Measurements from ENCODE around the gene GRIP1.

The GRIP1 gene

DNA sequence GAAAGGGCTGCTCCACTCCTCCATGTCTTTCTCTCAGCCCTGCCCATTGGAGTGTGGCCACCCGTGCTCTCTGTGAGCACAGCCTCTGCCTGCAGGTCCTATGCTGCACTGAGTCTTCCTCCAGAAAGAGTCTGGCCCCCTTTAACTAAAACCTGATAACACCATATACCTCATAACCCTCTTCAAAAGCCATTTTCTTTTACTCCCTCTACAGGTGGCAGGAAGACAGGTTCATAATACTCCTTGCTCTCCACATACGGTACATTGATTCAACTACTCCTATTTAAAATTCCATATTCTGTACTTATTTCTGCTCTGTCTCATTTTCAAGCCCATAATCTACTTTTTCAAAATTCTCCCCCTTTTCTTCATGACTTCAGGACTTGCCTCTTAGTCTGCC is 232.6 kb downstream of the GRIP1 start:
- H3K4me3 Mint-ChIP-seq: no peak overlapping the region
- ATAC-seq (ENCODE audit: low read depth): no peak
- no peaks in the 10 kb centered on the region for H3K4me1 Mint-ChIP-seq
- no peak for DNase-seq (ENCODE audit: low spot score in 2 of 2)
- no peaks in the 10 kb centered on the region for H3K9me3 Mint-ChIP-seq
- H3K36me3 Mint-ChIP-seq: no peaks in the 10 kb centered on the region
- H3K27ac Mint-ChIP-seq: no peak overlapping the region
- H3K27me3 Mint-ChIP-seq: no peaks in the 10 kb centered on the region

- Mint-ChIP-seq H3K27ac (no peak overlapping the region), H3K4me1 (no peaks in the 10 kb centered on the region), H3K36me3 (no peaks in the 10 kb centered on the region), H3K4me3 (no peak overlapping the region), H3K9me3 (no peaks in the 10 kb centered on the region), H3K27me3 (no peaks in the 10 kb centered on the region)
- no peak for ATAC-seq (ENCODE audit: low read depth)
- no peak for DNase-seq (ENCODE audit: low spot score in 2 of 2)
Measured at GRCh38 chr12:66441905-66442559, 236.8 kb downstream of the GRIP1 start.

DNA sequence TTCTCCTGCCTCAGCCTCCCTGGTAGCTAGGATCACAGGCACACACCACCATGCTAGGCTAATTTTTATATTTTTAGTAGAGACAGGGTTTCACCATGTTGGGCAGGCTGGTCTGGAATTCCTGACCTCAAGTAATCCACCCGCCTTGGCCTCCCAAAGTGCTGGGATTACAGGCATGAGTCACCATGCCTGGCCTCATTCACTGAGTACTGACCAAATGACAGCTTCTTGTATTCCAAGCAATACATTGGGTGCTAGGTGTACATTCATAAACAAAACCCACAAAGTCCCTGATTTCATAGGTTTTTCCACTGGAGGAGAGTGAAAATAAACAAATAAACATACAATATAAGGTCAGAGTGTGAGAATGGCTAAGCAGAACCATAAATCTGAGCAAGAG is 240.3 kb downstream of the GRIP1 start:
- ATAC-seq (ENCODE audit: low read depth) (no peak), DNase-seq (ENCODE audit: low spot score in 2 of 2) (no peak)
- Mint-ChIP-seq H3K9me3 (no peaks in the 10 kb centered on the region), H3K36me3 (no peaks in the 10 kb centered on the region), H3K4me1 (no peaks in the 10 kb centered on the region), H3K4me3 (no peak overlapping the region), H3K27me3 (no peaks in the 10 kb centered on the region), H3K27ac (no peak overlapping the region)

GRCh38 chr12:66430106-66430505 is 248.8 kb downstream of the GRIP1 start:
- Mint-ChIP-seq H3K4me3 (no peak overlapping the region), H3K4me1 (no peaks in the 10 kb centered on the region), H3K9me3 (no peaks in the 10 kb centered on the region), H3K36me3 (no peaks in the 10 kb centered on the region), H3K27me3 (peaks cover 2% of the 10 kb centered on the region), H3K27ac (no peak overlapping the region)
- DNase-seq (ENCODE audit: low spot score in 2 of 2): no peak
- no peak for ATAC-seq (ENCODE audit: low read depth)

DNA sequence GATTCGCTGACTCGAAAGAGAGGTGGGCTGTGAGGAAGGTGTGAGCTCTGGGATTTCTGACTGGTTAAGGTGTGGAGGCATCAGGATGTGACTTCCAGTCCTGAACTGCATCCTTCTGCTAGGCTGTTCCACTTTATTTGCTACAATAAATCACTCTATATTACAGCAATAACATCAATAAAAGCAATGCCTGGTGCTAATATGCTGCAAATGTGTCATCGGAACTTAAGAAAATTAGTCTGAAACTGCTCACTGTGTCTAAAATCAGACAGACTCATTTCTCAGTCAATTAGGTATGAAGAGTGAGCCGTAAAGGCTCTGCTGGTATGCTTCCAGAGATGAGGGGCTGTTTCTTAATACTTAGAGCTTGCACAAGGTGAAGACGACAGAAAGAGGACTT is 250.0 kb downstream of the GRIP1 start:
- DNase-seq (ENCODE audit: low spot score in 2 of 2) (no peak), ATAC-seq (ENCODE audit: low read depth) (no peak)
- peaks cover 2% of the 10 kb centered on the region for H3K27me3 Mint-ChIP-seq
- no peak overlapping the region for H3K27ac Mint-ChIP-seq
- H3K36me3 Mint-ChIP-seq: no peaks in the 10 kb centered on the region
- no peaks in the 10 kb centered on the region for H3K4me1 Mint-ChIP-seq
- peaks cover 6% of the 10 kb centered on the region for H3K9me3 Mint-ChIP-seq
- H3K4me3 Mint-ChIP-seq: no peak overlapping the region

- Mint-ChIP-seq H3K27me3 (peaks cover 2% of the 10 kb centered on the region), H3K4me1 (no peaks in the 10 kb centered on the region), H3K27ac (no peak overlapping the region), H3K36me3 (no peaks in the 10 kb centered on the region), H3K9me3 (peaks cover 6% of the 10 kb centered on the region), H3K4me3 (no peak overlapping the region)
- ATAC-seq (ENCODE audit: low read depth): no peak
- no peak for DNase-seq (ENCODE audit: low spot score in 2 of 2)
Measured at GRCh38 chr12:66428261-66428660, 250.6 kb downstream of the GRIP1 start.

GRCh38 chr12:66426696-66427095 is 252.2 kb downstream of the GRIP1 start:
- DNase-seq (ENCODE audit: low spot score in 2 of 2) (no peak), ATAC-seq (ENCODE audit: low read depth) (no peak)
- Mint-ChIP-seq H3K27ac (no peak overlapping the region), H3K36me3 (no peaks in the 10 kb centered on the region), H3K4me3 (no peak overlapping the region), H3K27me3 (peaks cover 2% of the 10 kb centered on the region), H3K4me1 (no peaks in the 10 kb centered on the region), H3K9me3 (peaks cover 6% of the 10 kb centered on the region)

GRCh38 chr12:66423266-66423665 is 255.6 kb downstream of the GRIP1 start:
- H3K9me3 Mint-ChIP-seq: peaks cover 6% of the 10 kb centered on the region
- no peaks in the 10 kb centered on the region for H3K27me3 Mint-ChIP-seq
- no peak overlapping the region for H3K27ac Mint-ChIP-seq
- no peaks in the 10 kb centered on the region for H3K4me1 Mint-ChIP-seq
- H3K4me3 Mint-ChIP-seq: no peak overlapping the region
- DNase-seq (ENCODE audit: low spot score in 2 of 2) (no peak), ATAC-seq (ENCODE audit: low read depth) (no peak)
- H3K36me3 Mint-ChIP-seq: no peaks in the 10 kb centered on the region

GRCh38 chr12:66418908-66419307 is 260.0 kb downstream of the GRIP1 start:
- H3K9me3 Mint-ChIP-seq: no peaks in the 10 kb centered on the region
- DNase-seq (ENCODE audit: low spot score in 2 of 2): no peak
- no peak overlapping the region for H3K4me3 Mint-ChIP-seq
- no peak overlapping the region for H3K27ac Mint-ChIP-seq
- no peaks in the 10 kb centered on the region for H3K4me1 Mint-ChIP-seq
- peaks cover 1% of the 10 kb centered on the region for H3K27me3 Mint-ChIP-seq
- no peak for ATAC-seq (ENCODE audit: low read depth)
- H3K36me3 Mint-ChIP-seq: no peaks in the 10 kb centered on the region

- no peak overlapping the region for H3K4me3 Mint-ChIP-seq
- peaks cover 4% of the 10 kb centered on the region for H3K9me3 Mint-ChIP-seq
- peaks cover 1% of the 10 kb centered on the region for H3K27me3 Mint-ChIP-seq
- ATAC-seq (ENCODE audit: low read depth) (no peak), DNase-seq (ENCODE audit: low spot score in 2 of 2) (no peak)
- H3K27ac Mint-ChIP-seq: no peak overlapping the region
- H3K4me1 Mint-ChIP-seq: no peaks in the 10 kb centered on the region
- no peaks in the 10 kb centered on the region for H3K36me3 Mint-ChIP-seq
Measured at GRCh38 chr12:66417217-66417616, 261.7 kb downstream of the GRIP1 start.

DNA sequence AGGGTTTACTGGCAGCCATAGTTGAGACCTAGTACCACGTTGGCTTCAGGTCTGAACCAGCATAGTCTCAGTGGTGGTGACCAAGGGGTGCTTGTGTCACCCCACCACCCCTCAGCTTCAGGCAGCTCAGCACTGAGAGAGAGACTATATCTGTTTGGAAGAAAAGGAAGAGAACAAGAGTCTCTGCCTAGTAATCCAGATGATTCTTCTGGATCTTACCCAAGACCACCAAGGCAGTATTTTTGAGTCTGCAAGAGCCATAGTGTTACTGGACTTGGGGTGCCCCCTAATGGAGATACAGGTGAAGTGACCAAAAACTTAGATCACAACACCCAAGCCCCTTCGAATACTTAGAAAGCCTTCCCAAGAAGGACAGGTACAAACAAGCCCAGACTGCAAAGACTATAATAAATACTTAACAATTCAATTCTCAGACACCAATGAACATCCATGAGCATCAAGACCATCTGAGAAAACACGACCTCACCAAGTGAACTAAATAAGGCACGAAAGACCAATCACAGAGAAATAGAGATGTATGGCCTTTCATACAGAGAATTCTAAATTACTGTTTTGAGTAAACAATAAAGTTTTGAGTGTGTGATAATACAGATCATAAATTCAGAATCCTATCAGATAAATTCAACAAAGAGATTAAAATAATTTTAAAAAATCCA is 269.5 kb downstream of the GRIP1 start:
- Mint-ChIP-seq H3K4me1 (no peaks in the 10 kb centered on the region), H3K27me3 (peaks cover 9% of the 10 kb centered on the region), H3K4me3 (no peak overlapping the region), H3K36me3 (peaks cover 2% of the 10 kb centered on the region), H3K9me3 (peaks cover 7% of the 10 kb centered on the region), H3K27ac (no peak overlapping the region)
- DNase-seq (ENCODE audit: low spot score in 2 of 2): peak; percentile 6 to 15
- ATAC-seq (ENCODE audit: low read depth): peak; percentile 32

GRCh38 chr12:66405395-66405794 is 273.5 kb downstream of the GRIP1 start:
- no peak overlapping the region for H3K27ac Mint-ChIP-seq
- H3K9me3 Mint-ChIP-seq: no peaks in the 10 kb centered on the region
- no peak overlapping the region for H3K4me3 Mint-ChIP-seq
- no peak for DNase-seq (ENCODE audit: low spot score in 2 of 2)
- H3K36me3 Mint-ChIP-seq: no peaks in the 10 kb centered on the region
- no peak for ATAC-seq (ENCODE audit: low read depth)
- peaks cover 3% of the 10 kb centered on the region for H3K27me3 Mint-ChIP-seq
- no peaks in the 10 kb centered on the region for H3K4me1 Mint-ChIP-seq

DNA sequence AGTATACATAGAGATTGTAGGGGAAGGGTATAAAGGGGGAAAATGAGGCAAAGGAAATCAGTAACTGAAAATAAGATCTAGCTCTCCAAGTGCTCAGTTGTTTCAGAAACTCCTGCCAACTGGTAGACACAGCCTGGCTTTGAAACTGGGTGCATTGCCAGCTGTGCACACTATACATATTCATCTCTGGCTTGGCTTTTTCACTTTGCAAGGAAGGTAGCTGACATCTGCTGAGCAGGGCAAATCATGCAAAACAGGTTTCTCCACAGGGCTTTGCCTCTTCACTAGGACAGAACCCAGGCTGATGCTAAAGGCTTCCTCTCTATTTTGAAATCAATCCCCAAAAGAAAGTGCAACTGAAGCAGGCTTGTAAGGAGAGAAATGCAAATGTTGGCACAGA is 275.1 kb downstream of the GRIP1 start:
- DNase-seq (ENCODE audit: low spot score in 2 of 2) (no peak), ATAC-seq (ENCODE audit: low read depth) (no peak)
- Mint-ChIP-seq H3K27ac (no peak overlapping the region), H3K9me3 (no peaks in the 10 kb centered on the region), H3K27me3 (no peaks in the 10 kb centered on the region), H3K4me3 (no peak overlapping the region), H3K4me1 (no peaks in the 10 kb centered on the region), H3K36me3 (no peaks in the 10 kb centered on the region)

DNA sequence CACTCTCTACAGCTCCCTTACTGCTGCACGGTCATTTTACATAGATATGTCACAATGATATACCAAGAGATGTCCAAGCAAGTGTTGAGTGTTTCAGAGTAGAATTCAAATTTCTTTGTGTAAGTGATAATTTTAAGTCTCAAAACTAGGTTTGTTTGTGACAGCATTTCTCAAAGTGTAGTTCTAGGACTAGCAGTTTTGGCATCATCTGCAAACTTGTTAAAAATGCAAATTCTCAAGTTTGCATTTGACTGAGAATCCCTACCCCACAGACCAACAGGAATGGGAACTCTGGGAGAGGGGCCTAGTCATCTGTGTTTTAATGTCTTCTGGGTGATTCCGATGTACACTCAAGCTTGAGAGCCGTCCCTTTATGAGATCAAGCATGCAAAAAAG is 279.0 kb downstream of the GRIP1 start:
- no peaks in the 10 kb centered on the region for H3K27me3 Mint-ChIP-seq
- H3K4me3 Mint-ChIP-seq: no peak overlapping the region
- H3K4me1 Mint-ChIP-seq: no peaks in the 10 kb centered on the region
- H3K9me3 Mint-ChIP-seq: no peaks in the 10 kb centered on the region
- H3K27ac Mint-ChIP-seq: no peak overlapping the region
- ATAC-seq (ENCODE audit: low read depth) (no peak), DNase-seq (ENCODE audit: low spot score in 2 of 2) (no peak)
- H3K36me3 Mint-ChIP-seq: no peaks in the 10 kb centered on the region

All from memory B cell (primary cell).